Chondrocyte (in vitro differentiated cells): ENCODE measurements around the gene ZBTB9. TPM values are rescaled to one million over a fixed set of nuclear protein-coding genes. Genes with fewer than 3 reads are reported as not detected.

Experiments
- DNase-seq: peaks from one replicate; pipeline ENCODE4 v3.0.0; 2021; ENCODE audit warnings: mixed read lengths, low spot score
- H3K27ac Mint-ChIP-seq: one replicate; pipeline ENCODE4 v1.8.0; 2021; ENCODE audit warnings: mild to moderate bottlenecking, moderate library complexity, mixed read lengths; ENCODE audit not compliant: unreplicated experiment
- H3K27me3 Mint-ChIP-seq: 2 replicates; pipeline ENCODE4 v1.8.0; 2021; ENCODE audit warnings: low read depth, mixed read lengths
- H3K36me3 Mint-ChIP-seq: 2 replicates; pipeline ENCODE4 v1.8.0; 2021; ENCODE audit warnings: low read depth, mixed read lengths
- H3K4me1 Mint-ChIP-seq: 2 replicates; pipeline ENCODE4 v1.8.0; 2021; ENCODE audit warnings: low read depth, mild to moderate bottlenecking, mixed read lengths
- H3K4me3 Mint-ChIP-seq: one replicate; pipeline ENCODE4 v1.8.0; 2021; ENCODE audit warnings: mild to moderate bottlenecking, moderate library complexity, mixed read lengths; ENCODE audit not compliant: unreplicated experiment
- H3K9me3 Mint-ChIP-seq: 2 replicates; pipeline ENCODE4 v1.8.0; 2021; ENCODE audit warnings: low read depth, mixed read lengths
- long read RNA-seq: library from polyadenylated mRNA; stranded (forward); transcript quantifications from one replicate; pipeline ENCODE4 v2.0.0, GENCODE V29; 2021
- total RNA-seq: library from RNA; stranded (reverse); gene quantifications from 3 replicates; pipeline ENCODE4 v1.2.1, GENCODE V29; 2021
- TF ChIP-seq, protein P1 (sequence below): fragments of 200-600 bp; sonication (generic); IDR thresholded peaks from 2 replicates; pipeline ENCODE4 v1.5.0; 2021; ENCODE audit warnings: antibody characterized with exemption, mild to moderate bottlenecking, moderate library complexity

Gene ZBTB9, protein sequence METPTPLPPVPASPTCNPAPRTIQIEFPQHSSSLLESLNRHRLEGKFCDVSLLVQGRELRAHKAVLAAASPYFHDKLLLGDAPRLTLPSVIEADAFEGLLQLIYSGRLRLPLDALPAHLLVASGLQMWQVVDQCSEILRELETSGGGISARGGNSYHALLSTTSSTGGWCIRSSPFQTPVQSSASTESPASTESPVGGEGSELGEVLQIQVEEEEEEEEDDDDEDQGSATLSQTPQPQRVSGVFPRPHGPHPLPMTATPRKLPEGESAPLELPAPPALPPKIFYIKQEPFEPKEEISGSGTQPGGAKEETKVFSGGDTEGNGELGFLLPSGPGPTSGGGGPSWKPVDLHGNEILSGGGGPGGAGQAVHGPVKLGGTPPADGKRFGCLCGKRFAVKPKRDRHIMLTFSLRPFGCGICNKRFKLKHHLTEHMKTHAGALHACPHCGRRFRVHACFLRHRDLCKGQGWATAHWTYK
- total RNA-seq, result 6.8 to 7.8 TPM (median 7.1 TPM) in 3 replicates
- long read RNA-seq, transcript ZBTB9-201 (2 exons, 2,716 nt), result major isoform, 22 of 23 reads
- long read RNA-seq, partial matches to known transcripts, result 0 of 23 reads
- long read RNA-seq, other reads (novel, unspliced or antisense), result 1 of 23 reads

DNA sequence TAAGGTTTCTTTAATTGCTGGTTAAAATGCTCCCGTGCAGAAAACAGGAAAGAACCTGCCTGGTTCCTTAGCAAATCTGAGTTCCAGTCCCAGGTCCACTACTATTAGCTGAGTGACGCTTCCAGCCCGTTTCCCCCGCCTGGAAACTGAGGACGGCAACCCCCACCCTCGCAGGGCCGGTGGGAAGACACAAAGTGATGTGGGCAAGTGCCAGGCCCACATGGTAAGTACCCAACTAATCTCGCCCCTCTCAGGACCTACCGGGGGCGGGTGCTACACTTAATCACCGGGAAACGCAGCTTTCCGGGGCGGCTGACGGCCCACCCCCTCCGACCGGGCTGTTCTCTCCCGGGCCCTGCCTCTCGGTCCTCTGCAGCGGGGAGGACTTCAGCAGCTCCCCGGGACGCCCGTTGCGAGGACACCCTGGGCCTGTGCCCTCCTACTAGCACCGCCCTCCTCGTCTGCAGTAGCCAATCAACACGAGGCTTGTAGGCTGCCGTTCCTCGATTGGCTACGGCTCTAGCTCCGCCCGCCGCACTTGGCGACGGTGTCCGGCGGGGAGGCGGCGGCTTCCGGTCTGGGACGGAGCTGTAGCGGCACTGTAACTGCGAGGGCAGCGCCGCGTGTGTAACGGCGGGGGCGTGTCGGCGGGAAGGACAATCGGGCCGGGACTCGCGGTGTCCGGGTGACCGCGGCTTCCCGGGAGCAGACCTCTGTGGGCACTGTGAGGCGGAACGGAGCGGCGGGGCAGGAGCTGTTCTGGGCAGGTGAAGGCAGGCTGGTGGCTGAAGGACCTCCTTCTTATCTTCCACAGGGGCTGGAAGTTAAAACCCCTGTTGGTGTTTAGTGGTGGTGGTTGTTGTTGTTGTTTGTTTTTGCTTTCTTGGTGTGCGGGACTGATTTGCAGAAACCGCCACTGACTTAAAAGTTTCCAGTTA lies at the start of gene ZBTB9:
TSS of gene ZBTB9 (plus strand) at position 568 of the 938 bp plus-strand sequence. CDS start 525 bp downstream, outside the sequence.
- Mint-ChIP-seq H3K36me3 (peaks cover 3% of the 10 kb centered on the region), H3K9me3 (no peaks in the 10 kb centered on the region), H3K4me1 (peaks cover 25% of the 10 kb centered on the region), H3K27ac (peak within 1 kb of the TSS; percentile 85), H3K27me3 (no peaks in the 10 kb centered on the region), H3K4me3 (peak within 1 kb of the TSS; percentile 95)
- TF ChIP-seq, protein P1, sequence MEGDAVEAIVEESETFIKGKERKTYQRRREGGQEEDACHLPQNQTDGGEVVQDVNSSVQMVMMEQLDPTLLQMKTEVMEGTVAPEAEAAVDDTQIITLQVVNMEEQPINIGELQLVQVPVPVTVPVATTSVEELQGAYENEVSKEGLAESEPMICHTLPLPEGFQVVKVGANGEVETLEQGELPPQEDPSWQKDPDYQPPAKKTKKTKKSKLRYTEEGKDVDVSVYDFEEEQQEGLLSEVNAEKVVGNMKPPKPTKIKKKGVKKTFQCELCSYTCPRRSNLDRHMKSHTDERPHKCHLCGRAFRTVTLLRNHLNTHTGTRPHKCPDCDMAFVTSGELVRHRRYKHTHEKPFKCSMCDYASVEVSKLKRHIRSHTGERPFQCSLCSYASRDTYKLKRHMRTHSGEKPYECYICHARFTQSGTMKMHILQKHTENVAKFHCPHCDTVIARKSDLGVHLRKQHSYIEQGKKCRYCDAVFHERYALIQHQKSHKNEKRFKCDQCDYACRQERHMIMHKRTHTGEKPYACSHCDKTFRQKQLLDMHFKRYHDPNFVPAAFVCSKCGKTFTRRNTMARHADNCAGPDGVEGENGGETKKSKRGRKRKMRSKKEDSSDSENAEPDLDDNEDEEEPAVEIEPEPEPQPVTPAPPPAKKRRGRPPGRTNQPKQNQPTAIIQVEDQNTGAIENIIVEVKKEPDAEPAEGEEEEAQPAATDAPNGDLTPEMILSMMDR, result peak; percentile 7
- peak; percentile 98 for DNase-seq

DNA sequence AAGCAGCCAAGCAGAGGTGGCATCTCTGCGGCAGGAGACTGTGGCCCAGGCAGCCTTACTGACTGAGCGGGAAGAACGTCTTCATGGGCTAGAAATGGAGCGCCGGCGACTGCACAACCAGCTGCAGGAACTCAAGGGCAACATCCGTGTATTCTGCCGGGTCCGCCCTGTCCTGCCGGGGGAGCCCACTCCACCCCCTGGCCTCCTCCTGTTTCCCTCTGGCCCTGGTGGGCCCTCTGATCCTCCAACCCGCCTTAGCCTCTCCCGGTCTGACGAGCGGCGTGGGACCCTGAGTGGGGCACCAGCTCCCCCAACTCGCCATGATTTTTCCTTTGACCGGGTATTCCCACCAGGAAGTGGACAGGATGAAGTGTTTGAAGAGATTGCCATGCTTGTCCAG lies 49.5 kb upstream of the ZBTB9 start:
- Mint-ChIP-seq H3K4me1 (peaks cover 2% of the 10 kb centered on the region), H3K27me3 (no peaks in the 10 kb centered on the region), H3K9me3 (no peaks in the 10 kb centered on the region), H3K36me3 (peaks cover 6% of the 10 kb centered on the region), H3K4me3 (no peak overlapping the region), H3K27ac (no peak overlapping the region)
- no peak for DNase-seq
- TF ChIP-seq, protein P1, result no peak

DNA sequence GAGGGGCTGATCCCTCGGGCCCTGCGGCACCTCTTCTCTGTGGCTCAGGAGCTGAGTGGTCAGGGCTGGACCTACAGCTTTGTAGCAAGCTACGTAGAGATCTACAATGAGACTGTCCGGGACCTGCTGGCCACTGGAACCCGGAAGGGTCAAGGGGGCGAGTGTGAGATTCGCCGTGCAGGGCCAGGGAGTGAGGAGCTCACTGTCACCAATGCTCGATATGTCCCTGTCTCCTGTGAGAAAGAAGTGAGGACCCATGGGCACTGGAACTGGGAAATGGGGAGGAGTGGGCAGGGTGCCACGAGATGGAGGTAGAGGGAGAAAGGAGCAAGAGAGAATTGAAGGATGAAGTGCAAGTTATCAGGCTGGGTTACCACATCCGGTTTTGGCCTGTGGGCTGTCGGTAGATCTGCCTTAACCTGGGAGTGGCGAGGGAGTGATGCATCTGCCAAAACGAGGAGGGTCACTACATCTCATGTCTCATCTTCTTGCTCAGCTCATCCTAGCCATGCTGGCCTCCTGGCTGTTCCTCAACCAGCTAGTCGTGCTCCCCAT lies 48.9 kb upstream of the ZBTB9 start:
- H3K36me3 Mint-ChIP-seq, result peaks cover 6% of the 10 kb centered on the region
- H3K4me1 Mint-ChIP-seq, result peaks cover 4% of the 10 kb centered on the region
- no peaks in the 10 kb centered on the region for H3K27me3 Mint-ChIP-seq
- no peak overlapping the region for H3K27ac Mint-ChIP-seq
- TF ChIP-seq, protein P1, result no peak
- DNase-seq, result no peak
- H3K4me3 Mint-ChIP-seq, result no peak overlapping the region
- H3K9me3 Mint-ChIP-seq, result no peaks in the 10 kb centered on the region

DNA sequence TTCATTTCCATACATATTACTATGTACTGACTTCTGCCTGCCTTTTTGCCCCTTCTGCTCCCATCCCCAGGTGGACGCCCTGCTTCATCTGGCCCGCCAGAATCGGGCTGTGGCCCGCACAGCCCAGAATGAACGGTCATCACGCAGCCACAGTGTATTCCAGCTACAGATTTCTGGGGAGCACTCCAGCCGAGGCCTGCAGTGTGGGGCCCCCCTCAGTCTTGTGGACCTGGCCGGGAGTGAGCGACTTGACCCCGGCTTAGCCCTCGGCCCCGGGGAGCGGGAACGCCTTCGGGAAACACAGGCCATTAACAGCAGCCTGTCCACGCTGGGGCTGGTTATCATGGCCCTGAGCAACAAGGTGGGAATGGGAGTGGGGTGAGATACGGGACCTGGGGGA lies 48.2 kb upstream of the ZBTB9 start:
- H3K36me3 Mint-ChIP-seq, result peaks cover 6% of the 10 kb centered on the region
- no peak overlapping the region for H3K4me3 Mint-ChIP-seq
- no peaks in the 10 kb centered on the region for H3K27me3 Mint-ChIP-seq
- no peak overlapping the region for H3K27ac Mint-ChIP-seq
- H3K9me3 Mint-ChIP-seq, result no peaks in the 10 kb centered on the region
- DNase-seq, result no peak
- TF ChIP-seq, protein P1, result no peak
- H3K4me1 Mint-ChIP-seq, result peaks cover 4% of the 10 kb centered on the region
